ENCODE measurements around the gene POTEI.
"Not testable (repeated sequence)": the region's sequence is repeated elsewhere in the genome, so short reads cannot be mapped to it uniquely, and the experiment has no call there.

DNA sequence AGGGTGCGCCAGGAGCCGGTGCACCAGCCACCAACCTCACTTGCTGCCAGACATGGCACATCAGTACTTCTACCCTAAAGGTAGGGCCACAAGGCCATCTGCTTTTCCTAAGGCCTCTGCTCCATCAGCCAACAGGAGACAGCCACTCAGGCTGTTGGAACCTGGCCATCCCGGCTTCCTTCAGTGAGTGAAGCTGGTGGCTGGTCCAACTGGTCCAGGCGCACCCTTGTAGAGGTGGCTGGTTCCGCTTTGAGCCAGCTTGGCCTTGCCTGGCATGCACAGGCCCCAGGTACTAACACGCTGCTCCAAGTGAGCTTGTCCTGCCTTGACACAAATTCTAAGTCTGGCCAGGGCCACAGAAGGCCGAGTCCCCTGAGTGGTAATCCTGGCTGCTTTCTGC is 58.8 kb downstream of the POTEI start:
- TF ChIP-seq, protein P1, sequence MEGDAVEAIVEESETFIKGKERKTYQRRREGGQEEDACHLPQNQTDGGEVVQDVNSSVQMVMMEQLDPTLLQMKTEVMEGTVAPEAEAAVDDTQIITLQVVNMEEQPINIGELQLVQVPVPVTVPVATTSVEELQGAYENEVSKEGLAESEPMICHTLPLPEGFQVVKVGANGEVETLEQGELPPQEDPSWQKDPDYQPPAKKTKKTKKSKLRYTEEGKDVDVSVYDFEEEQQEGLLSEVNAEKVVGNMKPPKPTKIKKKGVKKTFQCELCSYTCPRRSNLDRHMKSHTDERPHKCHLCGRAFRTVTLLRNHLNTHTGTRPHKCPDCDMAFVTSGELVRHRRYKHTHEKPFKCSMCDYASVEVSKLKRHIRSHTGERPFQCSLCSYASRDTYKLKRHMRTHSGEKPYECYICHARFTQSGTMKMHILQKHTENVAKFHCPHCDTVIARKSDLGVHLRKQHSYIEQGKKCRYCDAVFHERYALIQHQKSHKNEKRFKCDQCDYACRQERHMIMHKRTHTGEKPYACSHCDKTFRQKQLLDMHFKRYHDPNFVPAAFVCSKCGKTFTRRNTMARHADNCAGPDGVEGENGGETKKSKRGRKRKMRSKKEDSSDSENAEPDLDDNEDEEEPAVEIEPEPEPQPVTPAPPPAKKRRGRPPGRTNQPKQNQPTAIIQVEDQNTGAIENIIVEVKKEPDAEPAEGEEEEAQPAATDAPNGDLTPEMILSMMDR (IDR thresholded peaks at IDR 0.05) = not testable (repeated sequence)
- not testable (repeated sequence) for TF ChIP-seq EZH2, EZH2phosphoT487 (IDR thresholded peaks at IDR 0.05)
